GM18505 (cell line): ENCODE measurements around the gene AKT1.
"Not testable (repeated sequence)": the region's sequence is repeated elsewhere in the genome, so short reads cannot be mapped to it uniquely, and the experiment has no call there.

Experiments used
- ATAC-seq: cut with Tn5 transposase; IDR thresholded peaks from one replicate; pipeline ENCODE4 v1.9.1; 2021; ENCODE audit not compliant: unreplicated experiment
- POLR2A ChIP-seq: IDR thresholded peaks from 4 replicates; pipeline ENCODE4 v1.6.1; 2011; ENCODE audit warnings: borderline replicate concordance; ENCODE audit not compliant: insufficient read depth, insufficient read length; ENCODE audit errors: extremely low read depth

AKT1 gene

GRCh38 chr14:104758981-104759969 lies 36.3 kb downstream of the AKT1 start:
- TF ChIP-seq POLR2A = no peak
- ATAC-seq = no peak

DNA sequence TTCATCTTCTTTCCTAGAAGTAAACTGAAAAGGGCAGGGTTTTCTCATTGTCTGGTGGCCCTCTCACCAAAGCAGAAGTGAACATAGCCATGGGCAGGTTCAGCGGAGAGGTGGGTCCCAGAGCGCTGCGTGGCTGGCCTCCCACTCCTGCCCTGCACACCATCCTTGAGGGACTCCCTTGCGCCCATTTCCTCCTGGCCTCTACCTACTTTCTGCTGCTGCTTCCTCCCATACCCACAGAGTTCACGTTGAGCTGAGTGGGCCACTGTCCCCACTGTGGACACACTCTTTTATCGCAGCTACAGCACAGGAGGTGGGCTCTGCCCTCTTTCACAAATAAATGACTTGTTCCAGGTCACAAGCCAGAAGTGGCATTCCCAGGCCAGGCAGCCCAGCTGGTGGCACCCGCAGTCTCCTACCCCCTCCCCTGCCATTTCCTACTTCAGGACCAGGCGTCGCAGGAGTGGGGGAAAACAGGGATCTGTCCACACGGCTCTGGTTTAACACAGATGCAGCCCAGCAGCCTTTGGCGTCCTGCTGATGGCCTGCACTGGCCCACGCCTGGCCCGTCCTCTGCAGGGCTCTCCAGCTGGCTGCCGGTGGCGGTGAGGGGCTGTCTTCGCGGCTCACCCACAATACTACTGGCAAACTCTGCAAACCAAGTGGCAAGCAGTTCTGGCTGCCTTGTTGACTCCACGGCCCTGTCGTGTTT lies 37.7 kb downstream of the AKT1 start:
- no peak for TF ChIP-seq POLR2A
- ATAC-seq = no peak

DNA sequence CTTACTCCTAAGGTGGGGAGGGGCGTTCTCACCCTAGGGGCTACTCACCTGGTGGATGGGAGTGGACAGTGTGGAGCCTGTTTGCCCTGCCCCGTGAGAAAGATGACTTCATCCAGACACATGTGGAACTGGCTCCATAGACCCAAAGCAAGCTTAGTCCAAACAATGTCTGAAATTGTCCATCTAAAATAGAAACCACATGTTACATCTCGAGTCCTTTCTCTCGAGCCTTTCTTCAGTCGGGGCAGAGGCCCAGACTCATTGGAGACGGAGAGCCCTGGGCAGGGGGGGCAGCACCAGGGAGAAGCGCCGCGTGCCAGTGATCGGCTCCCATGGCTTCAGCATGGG lies 38.3 kb downstream of the AKT1 start:
- TF ChIP-seq POLR2A = no peak
- ATAC-seq = no peak

- TF ChIP-seq POLR2A = no peak
- no peak for ATAC-seq
Measured at GRCh38 chr14:104756477-104757237, 38.9 kb downstream of the AKT1 start.

DNA sequence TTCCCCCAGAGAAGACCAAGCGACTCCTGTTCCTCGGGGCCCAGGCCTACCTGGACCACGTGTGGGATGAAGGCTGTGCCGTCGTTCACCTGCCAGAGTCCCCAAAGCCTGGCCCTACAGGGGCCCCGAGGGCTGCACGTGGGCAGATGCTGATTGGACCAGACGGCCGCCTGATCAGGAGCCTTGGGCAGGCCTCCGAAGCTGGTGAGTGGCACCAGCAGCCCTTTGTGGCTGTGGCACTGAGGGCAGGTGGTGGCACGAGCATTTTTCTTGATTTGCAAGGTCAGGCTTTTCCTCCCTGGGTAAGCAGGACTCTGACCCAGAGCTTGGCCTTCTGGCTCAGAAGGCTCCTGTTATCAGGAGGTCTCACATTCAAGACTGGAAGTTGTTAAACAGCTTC lies 39.9 kb downstream of the AKT1 start:
- no peak for ATAC-seq
- no peak for TF ChIP-seq POLR2A

GRCh38 chr14:104754213-104754851 lies 41.2 kb downstream of the AKT1 start:
- TF ChIP-seq POLR2A = no peak
- no peak for ATAC-seq

GRCh38 chr14:104753528-104754212 lies 41.9 kb downstream of the AKT1 start:
- no peak for TF ChIP-seq POLR2A
- no peak for ATAC-seq

DNA sequence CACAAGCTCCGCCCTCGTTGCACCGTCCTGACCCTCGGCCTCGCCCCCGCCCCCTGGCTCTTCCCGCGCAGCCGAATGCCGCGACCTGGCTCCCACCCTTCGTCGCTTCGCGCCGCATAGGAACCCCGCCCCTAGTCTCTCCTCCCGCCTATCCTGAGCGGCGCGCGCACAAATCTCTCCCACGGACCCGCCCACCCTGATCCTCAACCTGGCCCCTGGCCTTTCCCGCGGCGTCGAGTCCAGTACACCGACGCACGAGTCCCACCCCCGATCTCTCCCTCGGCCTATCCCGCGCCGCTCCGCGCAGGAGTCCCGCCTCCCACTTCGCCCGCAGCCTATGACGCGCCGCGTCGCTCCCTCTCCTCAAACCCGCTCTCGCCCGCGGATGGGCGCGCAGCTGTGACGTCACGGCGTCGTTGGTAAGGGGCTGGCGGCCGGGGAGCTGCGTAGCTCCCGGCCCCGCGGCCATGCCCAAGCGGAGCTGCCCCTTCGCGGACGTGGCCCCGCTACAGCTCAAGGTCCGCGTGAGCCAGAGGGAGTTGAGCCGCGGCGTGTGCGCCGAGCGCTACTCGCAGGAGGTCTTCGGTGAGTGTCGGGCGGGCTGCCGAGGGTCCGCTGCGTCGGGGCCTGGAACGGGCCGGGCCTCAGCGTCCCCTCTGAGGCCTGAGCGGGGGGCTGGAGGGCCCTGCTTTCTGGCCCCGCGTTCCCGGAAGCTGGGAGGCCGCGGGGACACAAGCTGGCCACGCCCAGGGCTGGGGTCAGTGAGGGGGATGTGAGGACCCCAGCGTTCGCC lies 42.6 kb downstream of the AKT1 start, which contains the start of gene SIVA1:
Gene SIVA1 (plus strand): TSS at position 413 of the 793 bp plus-strand sequence. CDS start 55 bp downstream, at position 468.
- TF ChIP-seq POLR2A = peak; percentile 76
- peak; percentile 86 for ATAC-seq

- ATAC-seq = no peak
- peak; percentile 47 for TF ChIP-seq POLR2A
Measured at GRCh38 chr14:104752423-104752734, 43.2 kb downstream of the AKT1 start.

DNA sequence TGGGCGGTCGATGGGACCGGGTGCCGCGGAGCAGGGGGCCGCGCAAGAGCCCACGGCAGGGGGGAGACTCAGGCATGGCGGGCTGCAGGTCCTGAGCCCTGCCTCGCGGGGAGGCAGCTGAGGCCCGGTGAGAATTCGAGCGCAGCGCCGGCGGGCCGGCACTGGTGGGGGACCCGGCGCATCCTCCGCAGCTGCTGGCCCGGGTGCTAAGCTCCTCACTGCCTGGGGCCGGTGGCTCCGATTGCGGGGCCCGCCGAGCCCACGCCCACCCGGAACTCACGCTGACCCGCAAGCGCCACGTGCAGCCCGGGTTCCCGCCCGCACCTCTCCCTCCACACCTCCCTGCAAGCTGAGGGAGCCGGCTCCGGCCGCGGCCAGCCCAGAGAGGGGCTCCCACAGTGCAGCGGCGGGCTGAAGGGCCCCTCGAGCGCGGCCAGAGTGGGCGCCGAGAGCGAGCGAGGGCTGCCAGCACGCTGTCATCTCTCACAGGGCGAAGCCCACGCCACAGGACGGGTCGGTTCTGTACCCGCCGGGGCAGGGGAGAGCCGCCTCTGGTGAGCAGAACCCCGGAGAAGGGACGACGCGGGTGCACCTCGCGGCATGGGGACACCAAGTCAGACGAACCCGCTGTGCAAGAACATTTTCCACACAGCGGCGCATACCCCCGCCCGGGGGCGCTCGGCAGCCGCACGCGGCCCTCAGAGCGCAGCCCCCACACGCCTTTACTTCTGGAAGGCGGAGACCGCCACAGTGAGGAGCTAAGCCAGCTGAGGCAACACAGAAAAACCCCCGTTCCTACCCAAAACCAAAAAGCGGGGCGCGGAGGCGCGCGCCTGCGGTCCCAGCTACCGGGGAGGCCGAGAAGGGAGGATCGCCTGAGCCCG lies 43.8 kb downstream of the AKT1 start:
- no peak for ATAC-seq
- no peak for TF ChIP-seq POLR2A

DNA sequence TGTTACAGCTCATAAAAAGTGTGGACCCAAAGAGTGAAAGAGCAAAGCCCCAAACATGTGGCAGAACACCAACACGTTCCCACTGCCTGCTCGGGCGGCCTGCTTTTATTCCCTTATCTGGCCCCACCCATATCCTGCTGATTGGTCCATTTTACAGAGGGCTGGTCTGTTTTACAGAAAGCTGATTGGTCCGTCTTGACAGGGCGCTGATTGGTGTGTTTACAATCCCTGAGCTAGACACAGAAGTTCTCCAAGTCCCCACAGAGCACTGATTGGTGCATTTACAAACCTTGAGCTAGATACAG lies 44.8 kb downstream of the AKT1 start:
- ATAC-seq = not testable (repeated sequence)

DNA sequence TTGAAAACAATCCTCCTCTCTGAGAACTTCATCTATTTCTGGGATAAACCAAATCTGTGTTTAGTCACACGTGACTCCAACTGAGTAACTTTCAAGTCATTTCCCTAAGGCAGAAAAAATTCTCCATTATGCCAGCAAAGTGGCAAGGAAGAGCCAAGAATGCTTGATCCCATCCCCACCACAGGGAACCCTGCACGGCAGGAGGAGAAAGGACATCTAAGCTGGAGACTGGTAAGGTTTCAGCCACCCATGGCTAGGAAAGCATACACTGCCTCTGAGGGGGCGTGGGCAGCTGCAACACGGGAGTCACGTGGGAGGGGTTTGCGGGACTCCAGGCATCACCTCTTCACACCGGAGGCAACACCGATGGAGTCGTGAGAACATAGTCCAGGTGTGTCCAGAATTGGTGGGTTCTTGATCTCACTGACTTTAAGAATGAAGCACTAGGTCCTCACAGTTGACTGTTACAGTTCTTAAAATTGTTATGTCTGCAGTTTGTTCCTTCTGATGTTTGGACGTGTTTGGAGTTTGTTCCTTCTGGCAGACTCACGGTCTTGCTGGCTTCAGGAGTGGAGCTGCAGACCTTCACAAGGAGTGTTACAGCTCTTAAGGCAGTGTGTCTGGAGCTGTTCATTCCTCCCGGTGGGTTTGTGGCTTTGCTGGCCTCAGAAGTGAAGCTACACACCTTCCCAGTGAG lies 45.3 kb downstream of the AKT1 start:
- no peak for ATAC-seq
- TF ChIP-seq POLR2A = no peak
